ENCODE measurements around the gene MYADM. TPM values are rescaled to one million over a fixed set of nuclear protein-coding genes. Genes with fewer than 3 reads are reported as not detected.

MYADM gene, protein sequence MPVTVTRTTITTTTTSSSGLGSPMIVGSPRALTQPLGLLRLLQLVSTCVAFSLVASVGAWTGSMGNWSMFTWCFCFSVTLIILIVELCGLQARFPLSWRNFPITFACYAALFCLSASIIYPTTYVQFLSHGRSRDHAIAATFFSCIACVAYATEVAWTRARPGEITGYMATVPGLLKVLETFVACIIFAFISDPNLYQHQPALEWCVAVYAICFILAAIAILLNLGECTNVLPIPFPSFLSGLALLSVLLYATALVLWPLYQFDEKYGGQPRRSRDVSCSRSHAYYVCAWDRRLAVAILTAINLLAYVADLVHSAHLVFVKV
- total RNA-seq (100 to 1,000 TPM in 8 of 9 donors, 10 to 100 TPM in 1; 99.0 to 201 (median 166) TPM), polyA plus RNA-seq (100 to 1,000 TPM in 1 of 2 donors, 10 to 100 TPM in 1; 75.9 to 158 TPM)
- long read RNA-seq, donor 1, transcript MYADM-204 (3 exons, 3,056 nt) = major isoform, 6 of 48 reads
- long read RNA-seq, donor 1, partial matches to known transcripts = 0 of 48 reads
- long read RNA-seq, donor 1, other reads (novel, unspliced or antisense) = 39 of 48 reads
- long read RNA-seq, donor 2, transcript MYADM-204 (3 exons, 3,056 nt) = major isoform, 6 of 57 reads
- long read RNA-seq, donor 2, partial matches to known transcripts = 0 of 57 reads
- long read RNA-seq, donor 2, other reads (novel, unspliced or antisense) = 49 of 57 reads
- long read RNA-seq, donor 3, transcript MYADM-204 (3 exons, 3,056 nt) = major isoform, 10 of 85 reads
- long read RNA-seq, donor 3, partial matches to known transcripts = 73 of 85 reads
- long read RNA-seq, donor 3, other reads (novel, unspliced or antisense) = 0 of 85 reads

DNA sequence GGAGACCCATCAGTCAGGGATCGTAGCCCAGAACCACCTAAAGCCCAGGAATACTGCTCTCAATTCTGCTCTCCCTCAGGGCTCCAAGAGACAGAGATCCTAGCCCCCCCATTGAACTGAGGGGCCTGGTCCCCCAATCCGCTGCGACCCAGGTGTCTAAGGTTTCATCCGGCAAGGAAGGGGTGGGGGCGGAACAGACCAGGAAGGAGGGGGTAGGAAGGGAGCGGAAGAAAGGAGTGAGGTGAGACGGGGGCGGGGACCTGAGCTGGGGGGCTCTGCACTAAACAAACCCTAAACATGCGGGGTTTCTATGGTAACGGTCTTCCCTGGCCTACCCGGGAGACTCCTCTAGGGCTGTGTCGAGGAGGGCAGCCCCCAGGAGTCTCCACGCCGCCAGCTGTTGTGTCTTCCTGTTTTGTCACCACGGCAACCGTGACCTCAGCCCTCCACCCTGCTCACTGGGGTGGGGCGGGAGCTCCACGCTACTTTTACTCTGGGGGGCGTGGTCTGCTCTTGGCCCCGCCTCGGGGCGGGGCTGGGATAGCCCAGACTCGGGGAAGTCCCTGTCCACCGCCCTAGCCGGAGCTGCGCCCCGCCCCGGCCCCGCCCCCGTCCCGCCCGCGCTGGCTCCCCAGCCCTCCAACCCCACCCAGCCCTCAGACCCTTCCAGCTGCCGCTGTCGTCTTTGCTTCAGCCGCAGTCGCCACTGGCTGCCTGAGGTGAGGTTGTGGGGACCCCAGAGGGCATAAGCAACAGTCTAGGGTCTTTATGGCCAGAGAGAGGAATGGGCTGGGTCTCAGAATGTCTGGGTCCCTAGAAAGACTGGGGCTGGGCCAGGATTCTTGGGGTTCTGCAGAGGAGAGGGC lies at the start of gene MYADM:
MYADM (plus strand) TSS at position 659 of the 866 bp plus-strand sequence. CDS start 5,647 bp downstream, outside the sequence.
- peak within 1 kb of the TSS; percentile 85 to 99 (median 94) for H3K27ac ChIP-seq
- intact Hi-C loops (cut with DNase I) = loop anchor here in 2 of 10 donors (5.0 kb wide), 2 partner anchors 235 to 325 kb away; partner anchors contain the start of genes NDUFA3 (in 1 of the 2), OSCAR (in 1 of the 2) and TSEN34 (in 1 of the 2)
- H3K27me3 ChIP-seq = no peaks in the 10 kb centered on the region
- TF ChIP-seq POLR2A (IDR thresholded peaks at IDR 0.05) = peak; percentile 51 to 77
- TF ChIP-seq, protein P1, sequence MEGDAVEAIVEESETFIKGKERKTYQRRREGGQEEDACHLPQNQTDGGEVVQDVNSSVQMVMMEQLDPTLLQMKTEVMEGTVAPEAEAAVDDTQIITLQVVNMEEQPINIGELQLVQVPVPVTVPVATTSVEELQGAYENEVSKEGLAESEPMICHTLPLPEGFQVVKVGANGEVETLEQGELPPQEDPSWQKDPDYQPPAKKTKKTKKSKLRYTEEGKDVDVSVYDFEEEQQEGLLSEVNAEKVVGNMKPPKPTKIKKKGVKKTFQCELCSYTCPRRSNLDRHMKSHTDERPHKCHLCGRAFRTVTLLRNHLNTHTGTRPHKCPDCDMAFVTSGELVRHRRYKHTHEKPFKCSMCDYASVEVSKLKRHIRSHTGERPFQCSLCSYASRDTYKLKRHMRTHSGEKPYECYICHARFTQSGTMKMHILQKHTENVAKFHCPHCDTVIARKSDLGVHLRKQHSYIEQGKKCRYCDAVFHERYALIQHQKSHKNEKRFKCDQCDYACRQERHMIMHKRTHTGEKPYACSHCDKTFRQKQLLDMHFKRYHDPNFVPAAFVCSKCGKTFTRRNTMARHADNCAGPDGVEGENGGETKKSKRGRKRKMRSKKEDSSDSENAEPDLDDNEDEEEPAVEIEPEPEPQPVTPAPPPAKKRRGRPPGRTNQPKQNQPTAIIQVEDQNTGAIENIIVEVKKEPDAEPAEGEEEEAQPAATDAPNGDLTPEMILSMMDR (IDR thresholded peaks at IDR 0.05) = no peak
- ATAC-seq = peak; percentile 83 to 92 (median 88)
- no peaks in the 10 kb centered on the region for H3K9me3 ChIP-seq
- peak within 1 kb of the TSS; percentile 67 to 96 (median 90) for H3K4me3 ChIP-seq
- WGBS, 4 donors = 1 to 7% (median 1%) methylated on average over 13 to 37 of the region's 37 CpGs
- H3K36me3 ChIP-seq = peaks cover 0 to 22% (median 10%) of the 10 kb centered on the region in 9 donors
- peak; percentile 99 for DNase-seq
- peaks cover 3 to 47% (median 24%) of the 10 kb centered on the region in 12 donors for H3K4me1 ChIP-seq

DNA sequence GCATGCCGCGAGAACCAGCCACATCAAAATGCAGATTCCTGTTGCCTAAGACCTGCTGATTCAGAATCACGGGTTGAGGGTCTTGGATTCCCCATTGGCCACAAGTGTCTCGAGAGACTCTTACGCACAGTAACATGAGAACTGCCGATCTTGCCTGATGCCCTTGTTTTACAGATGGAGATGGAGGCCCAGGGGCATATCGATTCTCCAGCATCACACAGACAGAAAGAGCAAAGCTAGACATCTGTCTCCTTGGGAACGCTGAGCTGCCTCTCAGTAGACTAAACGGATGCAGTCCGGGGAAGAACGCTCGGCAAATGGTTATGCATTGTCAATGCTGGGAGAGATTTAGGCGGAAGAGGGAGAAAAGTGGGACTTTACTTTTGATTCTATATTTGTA lies 48.9 kb upstream of the MYADM start:
- Histone ChIP-seq H3K27me3 (peaks cover 0 to 4% (median 0%) of the 10 kb centered on the region in 9 donors), H3K9me3 (peaks cover 0 to 4% (median 0%) of the 10 kb centered on the region in 12 donors), H3K36me3 (no peaks in the 10 kb centered on the region), H3K4me1 (no peaks in the 10 kb centered on the region), H3K27ac (no peak overlapping the region), H3K4me3 (no peak overlapping the region)
- TF ChIP-seq, protein P1 (IDR thresholded peaks at IDR 0.05) = no peak
- no peak for TF ChIP-seq POLR2A (IDR thresholded peaks at IDR 0.05)
- intact Hi-C loops (cut with DNase I) = loop anchor here in 2 of 10 donors (10.0 kb wide), 1 partner anchor 206 kb away; no protein-coding TSS in a partner anchor
- no peak for ATAC-seq
- WGBS, 4 donors = 87 to 89% (median 88%) methylated on average over 13 of the region's 13 CpGs
- DNase-seq = no peak

DNA sequence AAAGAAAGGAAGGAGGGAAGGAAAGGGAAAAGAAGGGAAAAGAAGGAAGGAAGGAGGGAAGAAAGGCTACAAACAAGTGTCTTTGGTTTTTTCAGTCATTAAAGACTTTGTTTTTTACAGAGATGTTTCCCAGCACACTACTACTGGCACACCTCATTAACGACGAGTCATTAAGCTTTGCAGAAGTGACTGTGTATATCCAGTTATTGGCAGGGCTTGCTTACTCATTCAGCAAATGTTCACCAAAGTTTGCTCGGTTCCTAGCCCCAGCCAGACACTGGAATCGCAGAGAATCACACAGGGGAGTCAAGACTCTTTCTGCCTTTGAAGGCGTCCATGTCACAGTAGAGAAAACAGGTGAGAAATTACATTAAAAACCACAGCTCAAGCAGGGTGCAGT lies 47.8 kb upstream of the MYADM start:
- WGBS, 4 donors = 73 to 81% (median 79%) methylated on average over 5 of the region's 5 CpGs

More for the DNA sequence above, 47.8 kb upstream of the MYADM start:
- Histone ChIP-seq H3K4me3 (no peak overlapping the region), H3K36me3 (no peaks in the 10 kb centered on the region), H3K4me1 (no peaks in the 10 kb centered on the region), H3K9me3 (peaks cover 0 to 4% (median 0%) of the 10 kb centered on the region in 12 donors), H3K27me3 (peaks cover 0 to 14% (median 4%) of the 10 kb centered on the region in 9 donors), H3K27ac (no peak overlapping the region)
- no peak for ATAC-seq
- DNase-seq = no peak
- TF ChIP-seq, protein P1 (IDR thresholded peaks at IDR 0.05) = no peak
- intact Hi-C loops (cut with DNase I) = loop anchor here in 2 of 10 donors (10.0 kb wide), 1 partner anchor 205 kb away; no protein-coding TSS in a partner anchor

Data from heart left ventricle (tissue), 16 donors.